HG03095 (cell line): ENCODE measurements around the gene DIPK1C.

Source experiments
- ATAC-seq: cut with Tn5 transposase; IDR thresholded peaks from one replicate; pipeline ENCODE4 v1.9.1; 2021; ENCODE audit warnings: moderate library complexity; ENCODE audit not compliant: unreplicated experiment

The DIPK1C gene

GRCh38 chr18:74425161-74425560 is 31.9 kb downstream of the DIPK1C start:
- ATAC-seq, result no peak

- no peak for ATAC-seq
These were observed 34.6 kb downstream of the DIPK1C start for GRCh38 chr18:74422541-74422940.

- no peak for ATAC-seq
These were observed 36.2 kb downstream of the DIPK1C start for GRCh38 chr18:74420926-74421325.

GRCh38 chr18:74420481-74420880 is 36.6 kb downstream of the DIPK1C start:
- no peak for ATAC-seq

- ATAC-seq, result no peak
These were observed 37.3 kb downstream of the DIPK1C start for GRCh38 chr18:74419761-74420160.

GRCh38 chr18:74418023-74418422 is 39.1 kb downstream of the DIPK1C start:
- no peak for ATAC-seq

GRCh38 chr18:74416124-74416523 is 41.0 kb downstream of the DIPK1C start:
- ATAC-seq, result no peak

GRCh38 chr18:74414953-74415515 is 42.1 kb downstream of the DIPK1C start:
- no peak for ATAC-seq

- no peak for ATAC-seq
These were observed 43.3 kb downstream of the DIPK1C start for GRCh38 chr18:74413836-74414235.

- ATAC-seq, result no peak
These were observed 44.8 kb downstream of the DIPK1C start for GRCh38 chr18:74412116-74412880.

GRCh38 chr18:74411475-74411874 is 45.6 kb downstream of the DIPK1C start:
- ATAC-seq, result no peak

GRCh38 chr18:74410441-74410992 is 46.6 kb downstream of the DIPK1C start:
- no peak for ATAC-seq

GRCh38 chr18:74407888-74408287 is 49.2 kb downstream of the DIPK1C start:
- ATAC-seq, result no peak

GRCh38 chr18:74402806-74403433 is 54.2 kb downstream of the DIPK1C start:
- ATAC-seq, result no peak

GRCh38 chr18:74400813-74401212 is 56.3 kb downstream of the DIPK1C start:
- ATAC-seq, result no peak

- ATAC-seq, result no peak
These were observed 57.8 kb downstream of the DIPK1C start for GRCh38 chr18:74399091-74399887.

- ATAC-seq, result no peak
These were observed 59.5 kb downstream of the DIPK1C start for GRCh38 chr18:74397572-74397971.

GRCh38 chr18:74396171-74397169 is 60.6 kb downstream of the DIPK1C start:
- no peak for ATAC-seq

GRCh38 chr18:74395648-74396154 is 61.4 kb downstream of the DIPK1C start:
- ATAC-seq, result no peak

- no peak for ATAC-seq
These were observed 62.1 kb downstream of the DIPK1C start for GRCh38 chr18:74395006-74395405.
